ENCODE measurements around the gene CTF1.
"Not testable (repeated sequence)": the region's sequence is repeated elsewhere in the genome, so short reads cannot be mapped to it uniquely, and the experiment has no call there.

CTF1 gene

DNA sequence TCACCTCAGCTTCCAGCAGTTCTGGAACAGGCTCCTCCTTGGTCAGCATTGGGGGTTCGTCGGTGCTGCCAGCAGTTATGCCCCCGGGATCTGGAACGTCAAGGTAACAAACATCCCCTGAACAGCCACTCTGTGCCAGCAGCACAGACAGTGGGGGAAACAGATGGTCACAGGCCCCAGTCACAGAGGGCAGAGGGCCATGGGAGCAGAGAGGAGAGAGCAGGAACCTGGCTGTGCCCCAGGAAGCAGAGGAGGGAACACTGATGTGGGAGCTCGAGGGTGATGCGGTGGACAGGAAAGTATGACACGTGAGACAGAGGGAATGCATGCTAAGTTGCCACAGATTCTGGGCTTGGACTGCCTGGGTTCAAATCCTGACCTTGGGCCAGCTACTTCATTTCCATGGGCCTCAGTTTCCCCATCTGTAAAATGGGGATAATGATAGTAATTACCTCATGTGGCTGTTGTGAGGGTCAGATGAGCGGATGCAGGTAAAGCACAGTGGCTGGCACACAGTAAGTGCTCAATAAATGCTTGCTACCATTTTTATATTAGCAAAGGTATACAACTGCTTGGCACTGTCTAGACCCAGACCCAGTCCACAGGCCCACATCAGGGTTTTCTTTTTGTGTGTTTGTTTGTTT is 7.4 kb upstream of the CTF1 start:
- no peak for DNase-seq

DNA sequence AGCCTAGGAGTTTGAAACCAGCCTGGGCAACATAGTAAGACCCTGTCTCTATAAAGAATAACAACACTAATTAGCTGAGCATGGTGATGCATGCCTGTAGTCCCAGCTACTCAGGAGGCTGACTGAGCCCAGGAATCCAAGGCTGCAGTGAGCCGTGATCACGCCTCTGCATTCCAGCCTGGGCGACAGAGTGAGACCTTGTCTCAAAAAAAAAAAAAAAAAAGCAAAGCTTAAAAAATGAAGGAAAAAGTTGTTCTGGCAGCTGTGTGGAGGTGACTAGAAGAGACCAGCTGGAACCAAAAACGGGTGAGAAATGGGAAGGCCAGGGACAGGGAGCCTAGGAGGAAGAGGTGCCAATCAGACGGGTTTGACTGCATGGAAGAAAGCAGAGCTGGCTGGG is 6.7 kb upstream of the CTF1 start:
- no peak for DNase-seq

DNA sequence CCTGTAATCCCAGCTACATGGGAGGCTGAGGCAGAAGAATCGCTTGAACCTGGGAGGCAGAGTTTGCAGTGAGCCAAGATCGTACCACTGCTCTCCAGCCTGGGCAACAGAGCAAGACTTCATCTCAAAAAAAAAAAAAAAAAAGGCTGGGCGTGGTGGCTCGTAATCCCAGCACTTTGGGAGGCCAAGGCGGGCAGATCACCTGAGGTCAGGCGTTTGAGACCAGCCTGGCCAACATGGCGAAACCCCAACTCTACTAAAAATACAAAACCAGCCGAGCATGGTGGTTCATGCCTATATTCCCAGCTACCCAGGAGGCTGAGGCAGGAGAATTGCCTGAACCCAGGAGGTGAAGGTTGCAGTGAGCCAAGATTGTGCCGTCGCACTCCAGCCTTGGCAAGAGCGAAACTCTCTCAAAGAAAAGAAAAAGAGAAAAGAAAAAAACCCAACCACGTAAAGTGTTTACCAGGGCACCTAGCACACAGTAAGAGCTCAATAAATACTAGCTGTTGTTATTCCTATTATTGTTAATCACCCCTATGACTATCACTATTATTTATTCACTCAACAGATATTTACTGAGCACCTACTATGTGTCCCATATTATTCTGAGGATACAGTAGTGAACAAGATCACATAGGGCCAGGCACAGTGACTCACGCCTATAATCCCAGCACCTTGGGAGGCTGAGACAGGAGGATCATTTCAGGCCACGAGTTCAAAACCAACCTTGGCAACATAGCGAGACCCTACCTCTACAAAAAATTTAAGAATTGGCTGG is 5.2 kb upstream of the CTF1 start:
- not testable (repeated sequence) for DNase-seq

DNA sequence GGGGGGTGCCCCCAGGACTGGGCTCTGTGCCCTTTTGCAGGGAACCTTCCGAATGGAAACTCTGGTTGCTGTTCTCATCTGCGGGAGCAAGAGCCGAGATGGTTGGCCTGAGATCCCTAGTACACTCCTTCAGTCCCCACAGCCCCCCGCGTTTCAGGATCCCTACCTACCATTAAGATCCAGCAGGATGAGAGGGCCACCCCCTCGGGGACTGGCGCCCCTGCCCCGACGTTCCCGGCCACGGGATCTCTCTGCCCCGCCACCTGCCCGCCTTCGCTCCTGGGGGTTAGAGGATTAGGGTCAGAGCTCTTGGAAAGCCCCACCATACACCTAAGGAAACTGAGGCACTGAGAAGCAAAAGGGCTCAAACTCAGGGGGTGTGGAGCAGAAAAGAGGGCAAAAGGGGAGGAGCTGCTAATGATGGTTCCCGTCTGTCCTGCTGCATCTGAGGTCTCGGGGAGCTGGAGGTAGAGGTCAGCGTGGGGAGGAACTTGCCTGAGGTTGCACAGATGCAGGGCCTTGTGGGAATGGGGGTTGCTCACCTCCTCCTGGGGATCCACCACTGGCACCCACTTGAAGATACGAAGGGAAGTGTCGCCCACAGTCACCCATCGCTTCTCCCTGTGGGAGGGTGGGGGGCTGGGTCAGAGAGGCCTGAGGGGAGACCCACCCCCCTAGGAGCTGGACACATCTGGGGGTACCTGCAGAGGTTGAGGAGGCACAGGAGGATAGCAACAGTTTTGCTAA is 3.6 kb upstream of the CTF1 start:
- DNase-seq, result no peak

DNA sequence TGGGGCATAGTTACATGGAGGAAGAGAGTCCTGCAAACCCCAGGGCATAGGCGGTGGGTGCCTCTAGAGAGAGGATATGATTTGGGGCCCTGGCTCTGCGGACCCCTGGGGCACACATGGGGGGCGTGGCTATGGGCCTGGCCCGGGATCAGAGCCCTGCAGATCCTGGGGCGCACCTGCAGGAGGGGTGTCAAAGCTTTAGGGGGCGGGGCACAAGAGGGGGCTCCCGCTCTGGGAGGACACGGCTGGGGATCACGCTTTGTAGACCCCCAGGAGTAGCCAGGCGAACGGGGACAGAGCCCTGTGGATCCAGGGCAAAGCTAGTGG is 3.0 kb upstream of the CTF1 start:
- no peak for DNase-seq

DNA sequence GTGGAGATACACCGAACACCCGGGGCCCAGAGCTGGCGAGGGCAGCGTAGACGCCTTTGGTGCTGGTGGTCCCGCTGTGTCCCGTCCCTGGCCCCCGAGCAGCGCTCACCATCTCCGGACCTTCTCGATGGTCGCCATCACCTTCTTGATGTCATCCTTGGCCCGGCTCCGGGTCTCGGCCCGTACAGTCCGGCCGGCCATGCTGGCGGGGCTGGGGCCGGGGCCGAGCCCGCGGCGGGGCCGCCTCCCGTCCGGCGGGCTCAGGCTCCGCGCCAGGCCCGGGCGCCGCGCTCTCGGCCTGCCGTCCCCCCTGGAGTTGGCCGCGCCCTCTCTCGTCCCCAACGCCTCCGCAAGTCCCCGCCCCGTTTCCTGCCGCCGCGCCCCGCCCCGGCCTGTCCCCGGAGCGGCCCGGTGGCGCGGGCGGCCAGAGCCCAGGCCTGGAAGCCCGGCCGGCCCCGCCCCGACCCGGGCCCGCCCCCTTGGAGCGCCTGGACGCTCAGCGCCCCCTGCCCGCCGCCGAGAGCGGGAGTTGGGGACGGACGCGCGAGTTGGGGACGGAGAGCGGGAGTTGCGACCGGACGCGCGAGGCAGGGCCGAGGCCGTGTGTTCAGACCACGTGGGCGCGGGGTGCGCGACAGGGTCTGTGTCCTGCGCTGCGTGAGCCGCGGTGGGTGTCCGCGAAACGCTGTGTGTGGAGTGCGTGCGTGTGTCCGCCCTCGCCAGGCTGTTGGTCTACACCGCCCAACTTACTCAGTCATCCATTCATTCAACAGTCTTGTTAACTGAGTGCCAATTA is 2.5 kb upstream of the CTF1 start, which contains the start of gene BCL7C:
Gene BCL7C (minus strand): TSS at position 334 of the 796 bp plus-strand sequence. CDS start 133 bp downstream, at position 201.
- peak; percentile 95 for DNase-seq

DNA sequence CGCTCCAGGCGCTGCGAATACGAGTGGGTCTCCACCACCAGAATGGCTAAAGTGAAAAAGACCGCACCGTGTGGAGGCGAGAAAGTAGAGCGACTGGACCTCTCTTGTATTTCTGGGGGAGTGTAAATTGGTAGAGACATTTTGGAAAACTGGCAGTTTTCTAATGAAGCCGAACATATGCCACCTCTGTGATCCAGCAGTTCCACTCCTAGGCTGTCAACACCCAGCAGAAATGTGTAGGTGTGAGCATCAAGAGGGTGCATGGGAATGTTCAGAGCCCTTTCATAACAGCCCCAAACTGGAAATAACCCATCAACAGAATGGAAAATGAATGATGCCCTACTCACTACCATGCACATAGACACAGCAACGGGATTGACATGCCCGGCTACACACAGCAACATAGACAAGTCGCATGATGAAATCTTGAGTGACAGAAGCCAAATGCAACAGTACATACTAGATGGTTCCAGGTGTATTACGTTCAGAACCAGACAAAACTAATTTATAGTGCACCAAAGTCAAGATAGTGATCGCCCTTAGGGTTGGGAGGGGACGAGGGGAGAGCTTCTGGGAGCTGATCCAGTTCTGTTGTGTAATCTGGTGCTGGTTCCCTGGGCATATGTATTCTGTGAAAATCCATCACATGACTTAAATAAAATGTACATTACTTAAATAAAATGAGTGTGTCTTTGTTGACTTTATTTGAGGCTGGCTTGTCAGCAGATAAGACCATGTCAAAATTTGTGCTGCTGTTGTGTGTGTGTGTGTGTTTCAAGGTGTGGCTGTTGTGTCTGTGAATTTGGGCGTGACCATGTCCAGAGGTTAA is 1.7 kb upstream of the CTF1 start:
- no peak for DNase-seq

DNA sequence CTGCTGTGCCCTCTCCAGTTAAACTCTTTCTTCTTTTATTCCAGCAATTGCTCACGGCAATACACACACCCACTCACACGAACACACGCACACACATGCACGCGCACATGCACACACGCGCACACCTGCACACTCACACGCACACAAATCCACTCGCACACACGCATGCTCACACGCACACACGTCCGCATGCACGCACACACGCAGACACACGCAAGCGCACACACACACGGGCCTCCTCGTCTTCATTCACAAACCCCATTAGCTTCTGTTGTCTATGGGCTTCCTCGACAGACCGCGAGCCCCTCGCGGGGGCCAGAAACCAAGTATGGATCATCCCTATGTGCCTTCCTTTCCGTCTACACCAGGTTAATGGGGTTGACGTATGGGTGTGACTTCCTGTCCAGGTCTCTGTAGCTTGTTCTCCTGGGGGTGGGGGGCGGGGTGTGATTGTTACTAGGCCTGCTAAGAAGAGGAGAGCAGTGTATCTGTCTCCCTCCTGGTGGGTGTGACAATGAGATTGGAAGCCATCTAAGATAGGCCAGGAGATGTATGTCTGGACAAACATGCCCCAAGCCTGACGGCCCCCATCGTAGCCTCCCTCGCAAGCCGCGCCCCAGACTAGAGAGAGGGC is 670 bp upstream of the CTF1 start:
- peak; percentile 58 for DNase-seq

DNA sequence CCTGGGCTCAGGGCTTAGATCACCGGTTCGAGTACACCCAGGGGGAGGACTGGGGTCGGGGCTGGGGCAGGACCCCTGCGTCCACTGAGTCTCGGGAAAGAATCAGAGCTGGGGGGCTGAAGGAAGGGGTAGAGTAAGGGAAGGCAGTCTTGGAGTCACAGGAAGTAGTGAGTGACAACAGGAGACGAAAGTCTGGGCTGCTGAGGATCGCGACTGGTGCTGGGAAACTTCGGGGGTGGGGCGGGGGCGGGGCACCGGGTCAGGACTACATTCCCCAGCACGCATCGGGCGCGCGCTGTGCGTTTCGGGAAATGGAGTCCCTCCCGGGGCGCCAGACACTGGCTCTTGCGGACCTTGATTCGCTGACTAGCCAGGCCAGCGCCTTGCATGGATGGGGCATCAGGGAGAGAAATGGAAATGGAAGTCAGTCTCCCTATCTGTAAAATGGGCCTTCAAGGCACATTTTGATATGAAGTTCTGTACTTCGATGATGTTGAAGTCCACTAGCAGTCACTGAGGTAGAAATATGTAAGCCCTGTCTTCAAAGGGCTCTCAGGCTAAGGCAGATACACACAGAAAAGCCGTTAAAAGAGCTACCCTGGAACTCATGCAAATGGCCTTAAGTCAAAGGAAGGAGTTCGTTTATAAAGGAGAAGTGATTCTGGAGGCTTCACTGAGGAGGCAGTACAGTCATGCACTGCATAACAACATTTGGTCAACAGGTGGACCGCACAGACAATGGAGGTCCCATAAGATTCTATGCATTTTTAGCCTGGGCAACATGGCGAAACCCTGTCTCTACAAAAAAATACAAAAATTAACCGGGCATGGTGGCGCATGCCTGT is 697 bp downstream of the CTF1 start:
- DNase-seq, result peak; percentile 94

DNA sequence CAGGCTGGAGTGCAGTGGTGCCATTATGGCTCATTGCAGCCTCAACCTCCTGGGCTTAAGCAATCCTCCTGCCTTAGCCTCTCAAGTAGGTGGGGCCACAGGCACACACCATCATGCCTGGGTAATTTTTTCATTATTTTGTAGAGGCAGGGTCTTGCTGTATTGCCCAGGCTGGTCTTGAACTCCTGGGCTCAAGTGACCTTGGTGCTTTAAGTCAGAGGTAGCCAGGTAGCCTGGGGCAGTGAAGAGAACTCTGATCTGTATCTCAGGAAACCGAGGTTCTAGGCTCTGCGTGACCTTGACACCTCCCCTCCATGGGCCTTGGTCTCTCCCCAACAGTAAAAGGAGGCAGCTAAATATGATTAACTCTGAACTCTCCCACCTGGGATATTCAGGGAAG is 3.4 kb downstream of the CTF1 start:
- DNase-seq, result no peak

DNA sequence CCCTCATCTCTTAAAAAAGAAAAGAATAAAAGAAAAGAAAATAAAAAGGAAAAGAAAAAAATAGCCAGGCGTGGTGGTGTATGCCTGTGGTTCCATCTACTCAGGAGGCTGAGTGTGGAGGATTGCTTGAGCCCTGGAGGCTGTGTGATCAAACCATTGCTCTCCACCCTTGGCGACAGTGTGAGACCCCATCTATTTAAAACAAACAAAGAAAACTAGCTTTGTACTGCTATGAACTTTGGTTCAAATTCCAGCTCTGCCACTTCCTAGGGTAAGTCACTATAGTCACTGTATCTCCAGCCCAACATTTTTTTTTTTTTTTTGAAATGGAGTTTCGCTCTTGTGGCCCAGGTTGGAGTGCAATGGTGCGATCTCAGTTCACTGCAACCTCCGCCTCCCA is 4.2 kb downstream of the CTF1 start:
- DNase-seq, result no peak

DNA sequence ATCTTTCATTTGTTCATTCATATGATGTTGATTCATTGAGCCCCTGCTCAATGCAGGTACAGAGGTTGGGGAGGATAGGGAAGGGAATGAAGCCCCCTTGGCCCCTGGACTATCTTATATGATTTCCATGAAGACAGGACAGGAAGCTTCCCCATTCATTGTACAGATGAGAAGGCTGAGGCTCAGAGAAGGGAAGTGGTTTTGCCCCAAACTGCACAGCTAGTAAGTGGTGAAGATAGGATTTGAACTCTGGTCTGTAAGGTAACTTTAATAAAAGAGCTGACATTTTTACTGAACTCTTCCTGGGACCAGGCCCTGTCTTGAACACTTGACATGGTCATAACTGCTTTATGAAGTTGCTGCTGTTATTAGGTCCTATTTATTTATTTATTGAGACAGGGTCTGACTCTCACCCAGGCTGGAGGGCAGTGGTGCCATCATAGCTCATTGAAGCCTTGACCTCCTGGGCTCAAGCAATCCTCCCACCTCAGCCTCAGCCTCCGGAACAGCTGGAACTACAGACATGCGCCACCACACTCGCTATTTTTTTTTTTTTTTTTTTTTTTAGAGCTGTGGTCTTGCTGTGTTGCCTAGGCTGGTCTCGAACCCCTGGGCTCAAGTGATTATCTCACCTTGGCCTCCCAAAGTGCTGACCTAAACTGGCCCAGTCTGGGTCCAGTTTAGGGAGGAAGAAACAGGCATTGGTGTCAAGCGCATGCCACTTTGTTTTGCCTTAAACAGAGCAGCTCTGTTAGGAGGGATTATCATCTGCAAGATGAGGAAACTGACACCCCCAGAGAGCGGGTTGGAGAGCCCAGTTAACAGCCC is 5.0 kb downstream of the CTF1 start:
- DNase-seq, result no peak

DNA sequence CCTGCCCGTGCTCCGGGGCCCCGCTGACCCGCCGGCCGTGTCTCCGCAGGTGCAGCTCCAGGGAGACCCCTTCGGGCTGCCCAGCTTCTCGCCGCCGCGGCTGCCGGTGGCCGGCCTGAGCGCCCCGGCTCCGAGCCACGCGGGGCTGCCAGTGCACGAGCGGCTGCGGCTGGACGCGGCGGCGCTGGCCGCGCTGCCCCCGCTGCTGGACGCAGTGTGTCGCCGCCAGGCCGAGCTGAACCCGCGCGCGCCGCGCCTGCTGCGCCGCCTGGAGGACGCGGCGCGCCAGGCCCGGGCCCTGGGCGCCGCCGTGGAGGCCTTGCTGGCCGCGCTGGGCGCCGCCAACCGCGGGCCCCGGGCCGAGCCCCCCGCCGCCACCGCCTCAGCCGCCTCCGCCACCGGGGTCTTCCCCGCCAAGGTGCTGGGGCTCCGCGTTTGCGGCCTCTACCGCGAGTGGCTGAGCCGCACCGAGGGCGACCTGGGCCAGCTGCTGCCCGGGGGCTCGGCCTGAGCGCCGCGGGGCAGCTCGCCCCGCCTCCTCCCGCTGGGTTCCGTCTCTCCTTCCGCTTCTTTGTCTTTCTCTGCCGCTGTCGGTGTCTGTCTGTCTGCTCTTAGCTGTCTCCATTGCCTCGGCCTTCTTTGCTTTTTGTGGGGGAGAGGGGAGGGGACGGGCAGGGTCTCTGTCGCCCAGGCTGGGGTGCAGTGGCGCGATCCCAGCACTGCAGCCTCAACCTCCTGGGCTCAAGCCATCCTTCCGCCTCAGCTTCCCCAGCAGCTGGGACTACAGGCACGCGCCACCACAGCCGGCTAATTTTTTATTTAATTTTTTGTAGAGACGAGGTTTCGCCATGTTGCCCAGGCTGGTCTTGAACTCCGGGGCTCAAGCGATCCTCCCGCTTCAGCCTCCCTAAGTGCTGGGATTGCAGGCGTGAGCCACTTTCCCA is 5.9 kb downstream of the CTF1 start:
- DNase-seq, result peak; percentile 79

DNA sequence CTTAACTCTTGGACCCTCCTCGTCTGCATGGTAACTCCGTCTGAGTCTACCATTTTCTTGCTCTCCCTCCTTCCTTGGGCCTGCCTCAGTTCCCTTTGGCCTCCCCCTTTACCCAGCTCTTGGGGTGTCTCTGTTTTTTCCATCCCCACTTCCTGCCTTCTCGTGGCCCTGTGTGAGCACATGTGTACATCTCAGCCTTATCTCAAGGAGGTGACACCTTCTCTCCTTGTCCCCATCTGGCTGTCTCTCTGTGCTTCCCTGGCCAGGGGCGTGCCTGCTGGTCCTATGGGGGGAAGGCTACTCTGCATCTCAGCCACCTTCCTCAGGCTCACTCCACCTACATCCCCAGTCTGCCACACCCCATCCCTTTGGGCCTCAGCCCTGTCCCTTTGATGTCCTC is 6.6 kb downstream of the CTF1 start:
- DNase-seq, result no peak

DNA sequence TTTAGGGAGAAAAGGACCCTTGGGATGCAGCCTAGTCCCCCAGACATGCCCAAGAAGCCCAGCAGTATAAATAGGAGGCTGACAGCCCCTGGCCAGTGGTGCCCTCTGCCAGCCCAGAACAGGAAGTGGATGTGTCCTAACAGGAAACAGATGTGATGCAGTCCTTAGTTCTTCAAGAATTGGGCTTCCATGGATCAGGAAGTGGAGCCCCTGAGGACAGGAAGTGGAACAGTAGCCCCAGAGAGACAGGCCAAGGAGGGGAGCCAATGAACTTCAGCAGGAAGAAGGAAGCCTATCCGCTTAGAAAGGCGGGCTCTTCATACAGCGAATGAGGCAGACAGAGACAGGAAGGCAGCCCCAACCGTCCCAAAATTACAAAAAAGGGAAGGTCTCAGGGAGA is 7.2 kb downstream of the CTF1 start:
- no peak for DNase-seq

DNA sequence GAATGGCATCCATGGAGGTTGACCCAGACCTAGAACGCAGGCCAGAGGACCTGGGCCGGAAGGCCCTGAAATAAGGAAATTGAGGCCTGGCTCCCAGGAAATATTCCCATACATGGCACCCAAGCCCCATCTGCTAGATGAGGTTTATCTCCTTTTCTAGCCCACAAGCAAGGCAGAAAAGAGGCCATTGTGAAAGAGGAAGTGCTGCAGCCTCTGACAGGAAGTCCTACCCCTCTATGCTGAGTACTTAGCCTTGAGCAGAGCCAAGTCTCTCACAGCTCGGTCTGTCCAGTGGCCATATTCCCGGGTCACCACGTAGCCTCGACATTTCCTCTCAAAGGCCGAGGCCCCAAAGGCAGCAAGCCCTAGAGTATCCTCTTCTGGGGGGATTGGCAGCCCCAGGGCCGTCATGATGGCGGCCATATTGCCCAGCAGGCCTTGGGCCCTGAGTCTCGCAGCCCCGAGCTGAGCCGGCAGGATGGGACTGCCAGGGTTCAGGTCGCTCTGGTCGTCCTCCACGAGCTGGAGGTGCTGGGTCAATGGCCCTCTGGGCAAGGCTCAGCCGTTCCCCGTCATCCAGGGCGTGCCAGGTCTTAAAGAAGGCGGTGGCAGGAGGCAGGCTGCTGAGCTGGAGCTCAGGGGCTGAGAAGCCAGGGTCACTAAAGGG is 7.8 kb downstream of the CTF1 start:
- no peak for DNase-seq

DNA sequence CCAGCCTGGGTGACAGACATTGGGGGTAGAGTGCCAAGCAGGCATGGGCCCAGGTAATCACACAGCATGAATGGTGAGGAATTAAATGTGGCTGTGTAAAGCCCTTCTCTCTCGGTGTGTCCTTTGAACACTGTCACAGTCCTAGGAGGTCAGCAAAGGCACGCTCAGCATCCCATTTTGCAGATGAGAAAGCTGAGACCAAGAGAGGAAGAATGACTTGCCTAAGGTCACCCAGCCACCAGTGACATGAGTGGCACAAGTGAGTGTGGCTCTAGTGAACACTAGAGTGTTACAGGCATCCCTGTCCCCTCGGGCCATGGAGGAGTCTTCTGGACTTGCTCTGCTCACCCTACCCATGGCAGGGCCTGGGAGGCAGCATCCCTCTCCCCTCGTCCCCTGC is 10.7 kb downstream of the CTF1 start:
- no peak for DNase-seq

DNA sequence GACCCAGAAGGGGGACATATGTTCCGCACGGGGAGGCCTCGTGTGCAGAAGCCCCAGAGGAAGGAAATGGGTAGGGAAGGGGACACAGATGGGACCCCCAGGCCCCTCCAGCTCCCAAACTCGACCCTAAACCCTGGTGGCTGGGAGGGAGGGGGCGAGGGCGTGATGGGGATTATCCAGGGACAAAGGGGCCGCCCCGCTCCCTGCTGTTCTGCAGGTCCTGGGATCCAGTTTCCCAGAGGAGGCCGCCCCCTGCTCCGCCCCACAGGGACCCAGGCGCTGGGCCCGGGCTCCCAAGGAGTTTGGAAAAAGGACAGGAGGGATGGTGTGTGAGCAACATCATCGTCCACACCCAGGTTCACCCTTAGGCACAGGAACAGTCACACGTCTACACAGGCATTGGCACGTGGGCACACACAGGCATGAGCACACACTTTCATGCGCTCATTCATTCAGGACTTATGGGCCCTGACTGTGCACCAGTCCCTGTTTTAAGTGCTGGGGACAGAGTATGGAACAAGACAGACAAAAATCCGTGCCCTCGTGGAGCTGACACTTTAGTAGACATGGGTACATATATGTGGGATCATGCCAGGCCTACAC is 14.1 kb downstream of the CTF1 start:
- no peak for DNase-seq

Data from left hindlimb (tissue), 1 donor.